SU-DHL-6 (cell line): ENCODE measurements around the gene PTRHD1.
"Not testable (repeated sequence)": the region's sequence is repeated elsewhere in the genome, so short reads cannot be mapped to it uniquely, and the experiment has no call there.

Experiments used
- H2AFZ ChIP-seq: fragments of 200-600 bp; sonication (generic); 2 replicates; pipeline ENCODE4 v1.6.1; 2014; ENCODE audit warnings: low read depth, mild to moderate bottlenecking, moderate library complexity, mixed read lengths, antibody characterized with exemption, low read length; ENCODE audit not compliant: severe bottlenecking
- H3F3A ChIP-seq: fragments of 200-600 bp; shearing (Covaris generic); 2 replicates; pipeline ENCODE4 v1.6.0; 2016; ENCODE audit warnings: antibody characterized with exemption, mild to moderate bottlenecking; ENCODE audit not compliant: insufficient read depth
- H3K27ac ChIP-seq: fragments of 200-600 bp; sonication (generic); 2 replicates; pipeline ENCODE4 v1.5.1; 2016; ENCODE audit warnings: low read depth, mild to moderate bottlenecking, low read length, moderate library complexity, mixed read lengths
- H3K27me3 ChIP-seq: fragments of 200-600 bp; sonication (generic), shearing (Covaris generic); 2 replicates; pipeline ENCODE4 v1.6.0; 2014; ENCODE audit warnings: mild to moderate bottlenecking, low read length
- H3K36me3 ChIP-seq: fragments of 200-600 bp; sonication (generic); 2 replicates; pipeline ENCODE4 v1.6.1; 2014; ENCODE audit warnings: mild to moderate bottlenecking, low read length, mixed read lengths
- H3K4me2 ChIP-seq: fragments of 300-600, 200-600 bp; shearing (Covaris generic), sonication (generic); 2 replicates; pipeline ENCODE4 v1.6.0; 2014; ENCODE audit warnings: low read length, low read depth, mild to moderate bottlenecking; ENCODE audit not compliant: poor library complexity, severe bottlenecking
- H3K4me3 ChIP-seq: fragments of 200-600 bp; sonication (generic); 2 replicates; pipeline ENCODE4 v1.5.1; 2014; ENCODE audit warnings: antibody characterized with exemption, low read length, mild to moderate bottlenecking, mixed read lengths; ENCODE audit not compliant: insufficient read depth, poor library complexity, severe bottlenecking
- H3K79me2 ChIP-seq: fragments of 200-600 bp; sonication (generic); 2 replicates; pipeline ENCODE4 v1.6.1; 2014; ENCODE audit warnings: mild to moderate bottlenecking, low read length, moderate library complexity; ENCODE audit not compliant: insufficient read depth
- H3K9ac ChIP-seq: fragments of 200-600 bp; sonication (generic); 2 replicates; pipeline ENCODE4 v1.7.0; 2014; ENCODE audit warnings: mild to moderate bottlenecking, low read length
- H3K9me2 ChIP-seq: fragments of 200-600 bp; sonication (generic); replicated peaks from 2 replicates; pipeline ENCODE4 v1.6.1; 2014; ENCODE audit warnings: low read length; ENCODE audit not compliant: insufficient read depth
- H3K9me3 ChIP-seq: fragments of 200-600 bp; sonication (generic); 2 replicates; pipeline ENCODE4 v1.6.1; 2014; ENCODE audit warnings: low read length, mixed read lengths; ENCODE audit not compliant: insufficient read depth
- H4K20me1 ChIP-seq: fragments of 200-600 bp; sonication (generic); 2 replicates; pipeline ENCODE4 v1.6.1; 2014; ENCODE audit warnings: low read depth, mild to moderate bottlenecking, antibody characterized with exemption, low read length, moderate library complexity, mixed read lengths
- EZH2phosphoT487 ChIP-seq: fragments of 200-600 bp; sonication (generic), shearing (Covaris generic); conservative IDR thresholded peaks from 2 replicates; pipeline ENCODE4 v1.6.1; 2018; ENCODE audit warnings: mild to moderate bottlenecking, antibody characterized with exemption, low read length, moderate library complexity, mixed read lengths
- TF ChIP-seq, protein P1 (sequence below): fragments of 200-600 bp; sonication (generic); IDR thresholded peaks from one replicate; pipeline ENCODE4 v1.5.1; 2017; ENCODE audit warnings: antibody characterized with exemption, mild to moderate bottlenecking, low read length, moderate library complexity; ENCODE audit not compliant: insufficient read depth, poor library complexity, severe bottlenecking

PTRHD1 gene

DNA sequence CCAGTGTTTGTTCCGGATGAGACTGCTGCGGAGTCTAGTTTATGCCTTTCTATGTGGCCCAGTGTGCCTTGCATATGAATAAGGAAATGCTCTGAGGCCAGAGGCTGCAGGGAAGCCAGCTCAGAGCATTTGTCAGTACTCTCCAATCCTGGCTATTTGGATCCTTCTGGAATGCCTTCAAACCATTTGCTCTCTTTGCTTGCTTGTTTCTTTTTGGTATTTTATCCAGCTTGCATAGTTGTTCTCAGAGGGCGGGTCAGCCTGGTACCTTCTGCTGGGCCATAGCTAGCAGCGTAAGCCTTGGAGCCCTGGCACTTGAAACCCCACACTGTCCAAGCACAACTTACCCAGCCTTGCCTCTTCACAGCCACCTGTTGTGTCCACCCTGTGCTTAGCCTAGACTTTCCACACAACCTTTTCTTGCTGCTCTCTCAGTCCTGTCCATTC lies 20.5 kb upstream of the PTRHD1 start:
- Histone ChIP-seq H3F3A (peaks cover 18% of the 10 kb centered on the region), H3K9me2 (no peaks in the 10 kb centered on the region), H4K20me1 (peaks cover 10% of the 10 kb centered on the region), H3K27ac (no peak overlapping the region), H3K79me2 (peaks cover 56% of the 10 kb centered on the region), H3K9ac (no peak overlapping the region), H3K36me3 (peaks cover 30% of the 10 kb centered on the region; the same call in 1 of the 2 replicates), H3K4me2 (no peak overlapping the region), H3K4me3 (no peak overlapping the region), H3K9me3 (no peaks in the 10 kb centered on the region), H2AFZ (no peak overlapping the region), H3K27me3 (no peaks in the 10 kb centered on the region)
- TF ChIP-seq, protein P1, sequence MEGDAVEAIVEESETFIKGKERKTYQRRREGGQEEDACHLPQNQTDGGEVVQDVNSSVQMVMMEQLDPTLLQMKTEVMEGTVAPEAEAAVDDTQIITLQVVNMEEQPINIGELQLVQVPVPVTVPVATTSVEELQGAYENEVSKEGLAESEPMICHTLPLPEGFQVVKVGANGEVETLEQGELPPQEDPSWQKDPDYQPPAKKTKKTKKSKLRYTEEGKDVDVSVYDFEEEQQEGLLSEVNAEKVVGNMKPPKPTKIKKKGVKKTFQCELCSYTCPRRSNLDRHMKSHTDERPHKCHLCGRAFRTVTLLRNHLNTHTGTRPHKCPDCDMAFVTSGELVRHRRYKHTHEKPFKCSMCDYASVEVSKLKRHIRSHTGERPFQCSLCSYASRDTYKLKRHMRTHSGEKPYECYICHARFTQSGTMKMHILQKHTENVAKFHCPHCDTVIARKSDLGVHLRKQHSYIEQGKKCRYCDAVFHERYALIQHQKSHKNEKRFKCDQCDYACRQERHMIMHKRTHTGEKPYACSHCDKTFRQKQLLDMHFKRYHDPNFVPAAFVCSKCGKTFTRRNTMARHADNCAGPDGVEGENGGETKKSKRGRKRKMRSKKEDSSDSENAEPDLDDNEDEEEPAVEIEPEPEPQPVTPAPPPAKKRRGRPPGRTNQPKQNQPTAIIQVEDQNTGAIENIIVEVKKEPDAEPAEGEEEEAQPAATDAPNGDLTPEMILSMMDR, result no peak
- TF ChIP-seq EZH2phosphoT487, result no peak

DNA sequence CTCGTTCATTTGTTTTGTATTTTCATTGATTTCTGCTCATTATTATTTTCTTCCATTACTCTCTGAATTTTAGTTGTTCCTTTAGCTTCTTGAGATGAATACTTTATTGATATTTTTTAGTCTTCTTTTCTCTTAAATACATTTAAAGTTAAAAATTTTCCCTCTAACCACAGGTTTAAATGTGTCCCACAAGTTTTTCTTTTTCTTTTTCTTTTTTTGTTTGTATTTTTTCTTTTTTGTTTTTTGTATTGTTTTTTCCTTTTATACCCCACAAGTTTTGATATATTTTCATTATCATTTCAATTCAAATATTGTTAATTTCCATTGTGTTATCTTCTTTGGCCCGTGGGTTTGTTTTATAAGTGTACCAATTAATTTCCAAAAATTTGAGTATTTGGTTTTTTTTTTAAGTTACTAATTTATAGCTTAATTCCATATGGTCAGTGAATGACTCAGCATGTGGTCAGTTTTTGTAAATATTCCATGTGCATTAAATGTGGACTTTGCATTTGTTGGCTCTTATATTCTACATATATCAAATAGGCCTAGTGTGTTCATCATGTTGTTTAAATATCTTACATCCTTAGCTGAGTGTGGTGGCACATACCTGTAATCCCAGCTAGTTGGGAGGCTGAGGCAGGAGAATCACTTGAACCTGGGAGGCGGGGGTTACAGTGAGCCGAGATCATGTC lies 16.3 kb upstream of the PTRHD1 start:
- Histone ChIP-seq H3K9ac (no peak overlapping the region), H2AFZ (no peak overlapping the region), H3K4me2 (no peak overlapping the region), H3K36me3 (peaks cover 21% of the 10 kb centered on the region; the same call in 1 of the 2 replicates), H3K27ac (no peak overlapping the region), H3F3A (peaks cover 20% of the 10 kb centered on the region), H3K4me3 (no peak overlapping the region), H3K79me2 (peaks cover 78% of the 10 kb centered on the region), H3K9me3 (no peaks in the 10 kb centered on the region), H4K20me1 (peaks cover 15% of the 10 kb centered on the region), H3K9me2 (no peaks in the 10 kb centered on the region), H3K27me3 (no peaks in the 10 kb centered on the region)
- no peak for TF ChIP-seq EZH2phosphoT487
- TF ChIP-seq, protein P1, result no peak

DNA sequence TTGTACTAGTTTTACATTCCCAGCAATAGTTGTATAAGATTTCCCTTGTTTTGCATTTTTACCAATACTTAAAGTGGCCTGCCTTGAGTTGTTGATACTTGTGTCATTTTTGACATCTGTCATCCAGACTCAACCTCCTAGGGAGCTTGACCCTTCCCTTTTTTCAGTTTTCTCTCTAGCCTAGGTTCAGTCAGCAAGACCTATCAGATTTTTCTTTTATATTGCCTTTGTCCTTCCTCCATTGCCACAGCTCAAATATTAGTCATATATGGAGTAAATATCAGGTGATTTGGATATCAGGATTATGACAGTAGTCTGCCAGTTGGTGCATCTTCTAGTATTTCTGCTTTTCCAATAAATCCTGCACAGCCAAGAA lies 13.5 kb upstream of the PTRHD1 start:
- TF ChIP-seq EZH2phosphoT487, result no peak
- TF ChIP-seq, protein P1, result no peak
- H3K4me2 ChIP-seq, result no peak overlapping the region
- H2AFZ ChIP-seq, result no peak overlapping the region
- H3K27ac ChIP-seq, result no peak overlapping the region
- H3K27me3 ChIP-seq, result no peaks in the 10 kb centered on the region
- no peak overlapping the region for H3K9ac ChIP-seq
- peaks cover 20% of the 10 kb centered on the region for H3F3A ChIP-seq
- H3K36me3 ChIP-seq, result peaks cover 19% of the 10 kb centered on the region; the same call in 1 of the 2 replicates
- H3K9me3 ChIP-seq, result no peaks in the 10 kb centered on the region
- peaks cover 51% of the 10 kb centered on the region for H3K79me2 ChIP-seq
- H3K4me3 ChIP-seq, result no peak overlapping the region
- peaks cover 15% of the 10 kb centered on the region for H4K20me1 ChIP-seq
- no peaks in the 10 kb centered on the region for H3K9me2 ChIP-seq

DNA sequence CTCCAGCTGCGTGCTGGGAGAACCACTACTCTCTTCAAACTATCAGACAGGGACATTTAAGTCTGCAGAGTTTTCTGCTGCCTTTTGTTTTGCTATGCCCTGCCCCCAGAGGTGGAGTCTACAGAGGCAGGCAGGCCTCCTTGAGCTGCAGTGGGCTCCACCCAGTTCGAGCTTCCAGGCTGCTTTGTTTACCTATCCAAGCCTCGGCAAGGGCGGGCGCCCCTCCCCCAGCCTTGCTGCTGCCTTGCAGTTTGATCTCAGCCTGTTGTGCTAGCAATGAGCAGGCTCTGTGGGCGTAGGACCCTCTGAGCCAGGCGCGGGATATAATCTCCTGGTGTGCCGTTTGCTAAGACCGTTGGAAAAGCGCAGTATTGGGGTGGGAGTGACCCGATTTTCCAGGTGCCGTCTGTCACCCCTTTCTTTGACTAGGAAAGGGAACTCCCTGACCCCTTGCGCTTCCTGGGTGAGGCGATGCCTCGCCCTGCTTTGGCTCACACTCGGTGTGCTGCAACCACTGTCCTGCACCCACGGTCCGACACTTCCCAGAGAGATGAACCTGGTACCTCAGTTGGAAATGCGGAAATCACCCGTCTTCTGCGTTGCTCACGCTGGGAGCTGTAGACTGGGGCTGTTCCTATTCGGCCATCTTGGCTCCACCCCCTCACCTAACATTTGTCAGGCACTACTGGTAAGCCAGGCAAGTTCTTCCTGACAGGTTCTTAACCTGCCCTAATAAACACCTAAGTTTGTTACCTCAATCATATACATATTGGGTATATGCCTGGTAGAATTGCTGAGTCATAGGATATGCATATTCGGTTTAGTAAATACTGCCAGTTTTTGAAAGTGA lies 12.8 kb upstream of the PTRHD1 start:
- not testable (repeated sequence) for H3K9ac ChIP-seq, H3K9me2 ChIP-seq, H3K4me2 ChIP-seq, H3K27ac ChIP-seq, H3K9me3 ChIP-seq, H3K4me3 ChIP-seq, H3K27me3 ChIP-seq, H2AFZ ChIP-seq
- Histone ChIP-seq H3K79me2 (peaks cover 49% of the 10 kb centered on the region), H3K36me3 (peaks cover 19% of the 10 kb centered on the region; the same call in 1 of the 2 replicates), H3F3A (peaks cover 20% of the 10 kb centered on the region), H4K20me1 (peaks cover 15% of the 10 kb centered on the region)

DNA sequence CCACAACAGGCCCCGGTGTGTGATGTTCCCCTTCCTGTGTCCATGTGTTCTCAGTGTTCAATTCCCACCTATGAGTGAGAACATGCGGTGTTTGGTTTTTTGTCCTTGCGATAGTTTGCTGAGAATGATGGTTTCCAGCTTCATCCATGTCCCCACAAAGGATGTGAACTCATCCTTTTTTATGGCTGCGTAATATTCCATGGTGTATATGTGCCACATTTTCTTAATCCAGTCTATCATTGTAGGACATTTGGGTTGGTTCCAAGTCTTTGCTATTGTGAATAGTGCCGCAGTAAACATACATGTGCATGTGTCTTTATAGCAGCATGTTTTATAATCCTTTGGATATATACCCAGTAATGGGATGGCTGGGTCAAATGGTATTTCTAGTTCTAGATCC lies 7.3 kb upstream of the PTRHD1 start:
- H4K20me1 ChIP-seq, H3K9me2 ChIP-seq, H3K9ac ChIP-seq, H2AFZ ChIP-seq, H3K4me2 ChIP-seq, H3K4me3 ChIP-seq, H3K27me3 ChIP-seq, H3F3A ChIP-seq, H3K9me3 ChIP-seq, H3K27ac ChIP-seq: not testable (repeated sequence)
- Histone ChIP-seq H3K79me2 (peaks cover 46% of the 10 kb centered on the region), H3K36me3 (peaks cover 19% of the 10 kb centered on the region)
